Measurements from ENCODE around the gene SFXN4. TPM values are rescaled to one million over a fixed set of nuclear protein-coding genes. Genes with fewer than 3 reads are reported as not detected.

Gene SFXN4
- total RNA-seq, 2 donors from 2014 or later, result 18.3 to 23.2 TPM

DNA sequence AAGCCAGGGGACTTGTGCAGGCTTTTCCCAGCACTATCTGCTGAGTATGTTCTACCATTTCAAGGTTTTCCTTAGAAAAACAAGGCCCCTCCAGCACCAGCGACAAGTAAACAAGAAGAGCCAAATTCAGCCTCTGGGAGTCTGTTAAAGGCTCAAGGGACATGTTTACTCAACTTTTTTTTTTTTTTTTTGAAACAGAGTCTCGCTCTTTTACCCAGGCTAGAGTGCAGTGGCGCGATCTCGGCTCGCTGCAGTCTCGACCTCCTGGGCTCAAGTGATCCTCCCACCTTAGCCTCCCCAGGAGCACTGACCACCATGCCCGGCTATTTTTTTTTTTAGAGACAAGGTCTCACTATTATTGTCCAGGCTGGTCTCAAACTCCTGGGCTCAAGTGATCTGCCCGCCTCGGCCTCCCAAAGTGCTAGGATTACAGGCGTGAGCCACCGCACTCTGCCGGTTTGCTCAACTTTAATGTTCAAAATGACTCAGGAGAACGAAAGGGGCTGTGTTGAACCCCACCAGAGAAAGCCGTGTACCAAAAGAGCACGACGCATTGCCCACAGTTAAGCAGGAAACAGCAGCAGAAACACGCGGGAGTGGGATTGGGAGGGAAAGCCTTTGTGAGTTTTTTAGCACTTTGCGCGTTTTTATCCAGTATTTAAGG lies 12.3 kb upstream of the SFXN4 start:
- Histone ChIP-seq H3K9me3 (ENCODE audit: control insufficient read depth, low read length) (no peaks in the 10 kb centered on the region), H3K27ac (ENCODE audit: low read depth, low read length) (peak overlapping the region; percentile 76), H3K27me3 (ENCODE audit: control insufficient read depth, insufficient read depth, low read length, poor library complexity, severe bottlenecking) (no peaks in the 10 kb centered on the region), H3K9ac (ENCODE audit: extremely low read depth, low read length, poor library complexity, severe bottlenecking) (peak overlapping the region; percentile 56), H3K36me3 (ENCODE audit: control insufficient read depth, insufficient read depth, low read length) (peaks cover 24% of the 10 kb centered on the region), H3K4me1 (ENCODE audit: control insufficient read depth, insufficient read depth, low read length) (peaks cover 14% of the 10 kb centered on the region), H3K4me3 (ENCODE audit: low read length) (peak overlapping the region; percentile 95)
- H3K27me3 Mint-ChIP-seq (ENCODE audit: insufficient read depth), result no peaks in the 10 kb centered on the region
- 11 to 22% methylated on average over 15 to 21 of the region's 21 CpGs for WGBS, 2 experiments (ENCODE audit: insufficient coverage in 1 of 2, insufficient read length in 1 of 2)
- peak overlapping the region; percentile 87 for H3K4me3 Mint-ChIP-seq
- no peak for DNase-seq
- peaks cover 8% of the 10 kb centered on the region for H3K9me3 Mint-ChIP-seq
- H3K27ac Mint-ChIP-seq, result peak overlapping the region; percentile 94
- peaks cover 30% of the 10 kb centered on the region for H3K36me3 Mint-ChIP-seq (ENCODE audit: low read depth)
- H3K4me1 Mint-ChIP-seq, result peaks cover 21% of the 10 kb centered on the region
- no peak for TF ChIP-seq CTCF (conservative IDR thresholded peaks at IDR 0.05)

GRCh38 chr10:119176166-119176565 lies 10.7 kb upstream of the SFXN4 start:
- H3K9me3 ChIP-seq (ENCODE audit: control insufficient read depth, low read length), result no peaks in the 10 kb centered on the region
- H3K4me3 ChIP-seq (ENCODE audit: low read length), result peak overlapping the region; percentile 35
- peaks cover 14% of the 10 kb centered on the region for H3K4me1 ChIP-seq (ENCODE audit: control insufficient read depth, insufficient read depth, low read length)
- no peak overlapping the region for H3K27ac ChIP-seq (ENCODE audit: low read depth, low read length)
- H3K4me1 Mint-ChIP-seq, result peaks cover 21% of the 10 kb centered on the region
- H3K9me3 Mint-ChIP-seq, result peaks cover 1% of the 10 kb centered on the region
- peaks cover 44% of the 10 kb centered on the region for H3K36me3 Mint-ChIP-seq (ENCODE audit: low read depth)
- no peaks in the 10 kb centered on the region for H3K27me3 Mint-ChIP-seq (ENCODE audit: insufficient read depth)
- H3K27me3 ChIP-seq (ENCODE audit: control insufficient read depth, insufficient read depth, low read length, poor library complexity, severe bottlenecking), result no peaks in the 10 kb centered on the region
- no peak for DNase-seq
- TF ChIP-seq CTCF (conservative IDR thresholded peaks at IDR 0.05), result no peak
- H3K27ac Mint-ChIP-seq, result peak overlapping the region; percentile 36
- no peak overlapping the region for H3K9ac ChIP-seq (ENCODE audit: extremely low read depth, low read length, poor library complexity, severe bottlenecking)
- WGBS, 2 experiments (ENCODE audit: insufficient coverage in 1 of 2, insufficient read length in 1 of 2), result 94 to 100% methylated on average over 4 to 6 of the region's 6 CpGs
- H3K36me3 ChIP-seq (ENCODE audit: control insufficient read depth, insufficient read depth, low read length), result peaks cover 39% of the 10 kb centered on the region
- peak overlapping the region; percentile 87 for H3K4me3 Mint-ChIP-seq

GRCh38 chr10:119174109-119174508 lies 8.6 kb upstream of the SFXN4 start:
- Histone ChIP-seq H3K4me1 (ENCODE audit: control insufficient read depth, insufficient read depth, low read length) (peaks cover 14% of the 10 kb centered on the region), H3K9me3 (ENCODE audit: control insufficient read depth, low read length) (no peaks in the 10 kb centered on the region), H3K27ac (ENCODE audit: low read depth, low read length) (no peak overlapping the region), H3K9ac (ENCODE audit: extremely low read depth, low read length, poor library complexity, severe bottlenecking) (no peak overlapping the region), H3K27me3 (ENCODE audit: control insufficient read depth, insufficient read depth, low read length, poor library complexity, severe bottlenecking) (no peaks in the 10 kb centered on the region), H3K36me3 (ENCODE audit: control insufficient read depth, insufficient read depth, low read length) (peaks cover 53% of the 10 kb centered on the region), H3K4me3 (ENCODE audit: low read length) (peak overlapping the region; percentile 32)
- Mint-ChIP-seq H3K9me3 (no peaks in the 10 kb centered on the region), H3K4me1 (peaks cover 21% of the 10 kb centered on the region), H3K27ac (peak overlapping the region; percentile 72), H3K27me3 (ENCODE audit: insufficient read depth) (no peaks in the 10 kb centered on the region), H3K4me3 (no peak overlapping the region), H3K36me3 (ENCODE audit: low read depth) (peaks cover 63% of the 10 kb centered on the region)
- WGBS, 2 experiments (ENCODE audit: insufficient coverage in 1 of 2, insufficient read length in 1 of 2), result 77 to 79% methylated on average over 2 of the region's 2 CpGs
- no peak for DNase-seq
- no peak for TF ChIP-seq CTCF (conservative IDR thresholded peaks at IDR 0.05)

Data from endodermal cell (in vitro differentiated cells).